ENCODE data around the gene CHAT.

DNA sequence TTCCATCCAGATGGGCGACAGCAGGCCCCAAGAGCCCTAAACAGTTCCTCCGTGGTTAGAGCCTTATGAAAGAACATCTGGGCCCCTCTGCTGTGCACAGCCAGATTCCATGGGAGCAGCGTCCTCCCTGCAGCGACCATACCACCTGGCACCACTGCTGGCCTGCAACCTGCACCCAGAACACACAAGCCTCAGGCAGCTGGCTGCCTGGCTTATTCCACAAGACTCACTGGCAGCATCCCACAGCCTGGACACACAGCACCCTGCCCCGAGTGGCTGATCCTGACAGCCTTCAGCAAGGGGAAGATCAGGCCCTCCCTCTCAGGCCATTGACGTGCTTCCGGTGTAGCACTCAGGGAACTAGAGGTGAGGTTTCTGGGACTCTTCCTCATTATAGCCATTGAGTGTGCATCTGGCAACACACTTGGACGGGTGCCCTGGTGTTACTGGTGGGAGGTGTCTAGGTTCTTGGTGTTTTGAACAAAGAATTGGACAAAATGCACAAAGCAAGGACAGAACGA is 41.2 kb upstream of the CHAT start:
- TF ChIP-seq TAF1 (IDR thresholded peaks at IDR 0.05; ENCODE audit: borderline replicate concordance, low read depth, low read length) (no peak), POLR2AphosphoS5 (IDR thresholded peaks at IDR 0.05; ENCODE audit: low read depth, low read length) (no peak)

Data from GM12892 (cell line).